HepG2 (cell line): ENCODE data around the gene CD68. TPM values are rescaled to one million over a fixed set of nuclear protein-coding genes. Genes with fewer than 3 reads are reported as not detected.

Experiments
- ATAC-seq: fragments of 200-7000 bp; cut with Tn5 transposase; 3 replicates; pipeline ENCODE4 v1.9.1; 2020; ENCODE audit warnings: mild to moderate bottlenecking, moderate library complexity
- BruUV-seq: library from RNA; stranded (reverse); fragments of 400-500 nt; replicated peaks from 2 replicates; lab custom pipeline; 2021; lab: Mats Ljungman, UMichigan
- CTCF ChIA-PET: fragments of 300-600 bp; formaldehyde crosslinking; extraction: SDS; loops from one replicate; lab custom pipeline; 2021; ENCODE audit warnings: low total read pairs, inconsistent platforms, low intra/inter-chr PET ratio; lab: Yijun Ruan, JAX
- POLR2A ChIA-PET: fragments of 350-600 bp; sonication (Branson Sonifier 250); formaldehyde crosslinking; loops from one replicate; lab custom pipeline; 2020; ENCODE audit warnings: antibody characterized with exemption, inconsistent platforms; lab: Yijun Ruan, JAX
- DNase-seq: peaks from one replicate; pipeline ENCODE4 v3.0.0-alpha.2; 2015; ENCODE audit warnings: low spot score
- FAIRE-seq: peaks from 3 replicates; lab custom pipeline; 2011; peaks lifted over from hg19 to GRCh38; lab: Jason Lieb, UNC
- H2AFZ ChIP-seq: one replicate; pipeline ENCODE4 v1.6.1; 2011; ENCODE audit warnings: low read length, inconsistent platforms
- H3K27ac ChIP-seq: fragments of 300-600 bp; 3 replicates; pipeline ENCODE4 v1.8.0; 2011; ENCODE audit warnings: mixed run types, mild to moderate bottlenecking, mixed read lengths, low read length, inconsistent platforms; ENCODE audit not compliant: insufficient read depth; ENCODE audit errors: extremely low read length
- H3K27me3 ChIP-seq, 2 experiments: fragments of 200-600 bp in 1 of 2; 2 replicates in 1 of 2; 3 replicates in 1 of 2; pipeline versions ENCODE4 v1.6.0 to v1.8.0; 2011; ENCODE audit warnings: low read length in 2 of 2, mild to moderate bottlenecking in 2 of 2, moderate library complexity in 2 of 2, inconsistent platforms in 1 of 2; ENCODE audit not compliant: insufficient read depth in 2 of 2, control insufficient read depth in 1 of 2
- H3K36me3 ChIP-seq, 2 experiments: fragments of 200-600 bp in 1 of 2; replicated peaks in 1 of 2; 2 replicates in 1 of 2; 3 replicates in 1 of 2; pipeline versions ENCODE4 v1.5.1 to v1.8.0; 2011; ENCODE audit warnings: low read length in 2 of 2, inconsistent platforms in 1 of 2; ENCODE audit not compliant: insufficient read depth in 2 of 2, control insufficient read depth in 1 of 2
- H3K4me1 ChIP-seq: 2 replicates; pipeline ENCODE4 v1.5.1; 2012; ENCODE audit warnings: low read length, inconsistent platforms; ENCODE audit not compliant: insufficient read depth
- H3K4me2 ChIP-seq: 2 replicates; pipeline ENCODE4 v1.6.0; 2011; ENCODE audit warnings: low read depth, low read length, inconsistent platforms
- H3K4me3 ChIP-seq, 3 experiments: fragments of 200-600 bp in 1 of 3; sonication (generic), shearing (Covaris generic) in 1 of 3; replicated peaks in 1 of 3; 2 replicates each; pipeline ENCODE4 v1.5.1; 2011 to 2016; ENCODE audit warnings: low read length in 3 of 3, inconsistent platforms in 2 of 3, low read depth in 2 of 3, mild to moderate bottlenecking in 2 of 3, control low read depth in 1 of 3, mixed read lengths in 1 of 3; ENCODE audit not compliant: insufficient read depth in 1 of 3
- H3K79me2 ChIP-seq: one replicate; pipeline ENCODE4 v1.6.1; 2011; ENCODE audit warnings: low read length, inconsistent platforms; ENCODE audit not compliant: insufficient read depth
- H3K9ac ChIP-seq: 2 replicates; pipeline ENCODE4 v1.6.0; 2011; ENCODE audit warnings: mild to moderate bottlenecking, low read depth, low read length, inconsistent platforms; ENCODE audit not compliant: insufficient read depth
- H3K9me3 ChIP-seq: 2 replicates; pipeline ENCODE4 v1.5.1; 2012; ENCODE audit warnings: mild to moderate bottlenecking, low read length
- H4K20me1 ChIP-seq: 2 replicates; pipeline ENCODE4 v1.6.0; 2011; ENCODE audit warnings: inconsistent platforms, mild to moderate bottlenecking, low read length, moderate library complexity; ENCODE audit not compliant: insufficient read depth
- KDM5A ChIP-seq: fragments of 200-600 bp; sonication (generic); IDR thresholded peaks from 2 replicates; pipeline ENCODE4 v1.7.0; 2018; ENCODE audit warnings: antibody characterized with exemption, mild to moderate bottlenecking, low read length, borderline replicate concordance
- MEF2D ChIP-seq: sonication (generic); formaldehyde crosslinking; IDR thresholded peaks from 2 replicates; pipeline ENCODE4 v1.5.1; 2020; ENCODE audit warnings: mild to moderate bottlenecking, missing genetic modification reagents
- TERF1 ChIP-seq: sonication (generic); formaldehyde crosslinking; IDR thresholded peaks from 2 replicates; pipeline ENCODE4 v1.8.0; 2022; ENCODE audit warnings: mild to moderate bottlenecking, missing genetic modification reagents, moderate library complexity
- ZNF407 ChIP-seq: sonication (generic); formaldehyde crosslinking; IDR thresholded peaks from one replicate; pipeline ENCODE4 v1.5.1; 2020; ENCODE audit warnings: mild to moderate bottlenecking, missing genetic modification reagents; ENCODE audit errors: not compliant biosample characterization
- WGBS: methylation state at CpG from one replicate; pipeline ENCODE4 v1.1.6; 2017; ENCODE audit warnings: low lambda C conversion rate; 5-methylcytosine and 5-hydroxymethylcytosine counted together
- in situ Hi-C: cut with HindIII; loops from 2 replicates; pipeline ENCODE4 v1.10.0; 2017; ENCODE audit warnings: low pct_unique_long_range_greater_than_20kb; ENCODE audit not compliant: extremely low pct_ligation_motif_present
- intact Hi-C: fragments of 100-400 bp; cut with micrococcal nuclease; formaldehyde crosslinking; loops from one replicate; pipeline ENCODE4 v1.10.0; 2022; ENCODE audit not compliant: unreplicated experiment
- polyA plus RNA-seq, 8 experiments: library from polyadenylated mRNA; depleted of rRNA in 3 of 8; stranded (reverse) in 7 of 8; unstranded in 1 of 8; fragments of >200 nt; fragmentation: Illumina TruSeq in 4 of 8; extraction: Trizol in 4 of 8; gene quantifications; 2 replicates each; pipeline versions ENCODE4 v1.2.1 to v1.2.3, GENCODE V29; 2011 to 2016; ENCODE audit warnings: low read depth in 4 of 8, missing spikeins in 1 of 8, mixed read lengths in 1 of 8; ENCODE audit not compliant: insufficient read depth in 1 of 8
- total RNA-seq, 5 experiments: library from RNA; depleted of rRNA; stranded (reverse); fragments of >200 nt; fragmentation: Illumina TruSeq; extraction: Trizol; gene quantifications; 2 replicates each; pipeline ENCODE4 v1.2.3, GENCODE V29; 2016; ENCODE audit warnings: low read depth in 1 of 5

Gene CD68
- total and polyA plus RNA-seq, 2 of the 13 experiments (the other 11 are each of a cell fraction or from before 2014, with no cell fraction given) = 10.3 to 104 TPM

GRCh38 chr17:7562208-7562605 lies 17.2 kb upstream of the CD68 start:
- WGBS = 0% methylated on average over 10 of the region's 28 CpGs
- DNase-seq (no peak), ATAC-seq (no peak), FAIRE-seq (no peak)
- Histone ChIP-seq H3K4me2 (peak overlapping the region; percentile 96), H3K27ac (peak overlapping the region; percentile 75), H3K4me1 (peaks cover 58% of the 10 kb centered on the region), H4K20me1 (no peaks in the 10 kb centered on the region), H3K9me3 (no peaks in the 10 kb centered on the region), H2AFZ (no peak overlapping the region), H3K27me3 (no peaks in the 10 kb centered on the region; a peak in 1 of 5 replicates), H3K9ac (peak overlapping the region; percentile 91), H3K79me2 (peaks cover 27% of the 10 kb centered on the region), H3K36me3 (peaks cover 10 to 29% of the 10 kb centered on the region in 2 experiments), H3K4me3 (peak overlapping the region; percentile 90 to 94 (median 92))
- CTCF ChIA-PET = interaction anchor here (2.8 to 3.3 kb wide), 2 partner anchors 38 to 48 kb away, joined by 27 to 43 read pairs; no protein-coding TSS in a partner anchor
- TSS peak; percentile 59 for BruUV-seq
- in situ Hi-C loops (no loop called here), intact Hi-C loops (loop anchor here (10.0 kb wide), 1 partner anchor 207 kb away; the partner anchor contains the start of genes KCTD11 and TMEM95)
- TF ChIP-seq TERF1 (CRISPR knock-in tag) (0 out of 2 replicates have a peak, but pooled peaks have one; percentile 40), ZNF407 (CRISPR knock-in tag) (no peak), KDM5A (peak; percentile 79), MEF2D (CRISPR knock-in tag) (0 out of 2 replicates have a peak, but pooled peaks have one; percentile 12)
- POLR2A ChIA-PET = interaction anchor here (1.3 kb wide), 1 partner anchor 22 kb away, joined by 4 read pairs; the partner anchor contains the start of gene MPDU1
